Measurements from ENCODE around the gene HOXC11.

The HOXC11 gene

GRCh38 chr12:53998110-53998899 lies 25.4 kb downstream of the HOXC11 start:
- DNase-seq (ENCODE audit: low spot score): no peak

DNA sequence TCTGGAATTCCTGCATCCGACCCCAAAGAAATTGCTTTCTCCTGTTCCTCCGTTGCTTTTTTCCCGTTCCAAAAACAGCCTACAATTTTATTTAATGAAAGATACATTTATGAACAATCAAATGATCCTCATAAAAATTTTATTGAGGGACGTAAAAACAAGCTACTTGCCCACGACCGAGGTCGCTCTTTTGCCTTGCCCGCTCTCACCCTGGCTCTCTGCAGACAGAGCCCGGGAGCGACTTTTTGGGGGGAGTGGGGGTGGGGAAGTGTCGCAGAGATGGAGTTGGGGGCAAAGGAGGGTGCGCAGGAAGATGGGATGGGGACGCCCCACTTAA lies 25.9 kb downstream of the HOXC11 start:
- DNase-seq (ENCODE audit: low spot score): no peak

- no peak for DNase-seq (ENCODE audit: low spot score)
Measured at GRCh38 chr12:53999559-54000115, 26.7 kb downstream of the HOXC11 start.

GRCh38 chr12:54000116-54001114 lies 27.5 kb downstream of the HOXC11 start, which contains the start of gene HOXC9:
TSS of gene HOXC9 (plus strand) at chr12:54000161. CDS start at chr12:54000189, 28 bp downstream.
- DNase-seq (ENCODE audit: low spot score): no peak

DNA sequence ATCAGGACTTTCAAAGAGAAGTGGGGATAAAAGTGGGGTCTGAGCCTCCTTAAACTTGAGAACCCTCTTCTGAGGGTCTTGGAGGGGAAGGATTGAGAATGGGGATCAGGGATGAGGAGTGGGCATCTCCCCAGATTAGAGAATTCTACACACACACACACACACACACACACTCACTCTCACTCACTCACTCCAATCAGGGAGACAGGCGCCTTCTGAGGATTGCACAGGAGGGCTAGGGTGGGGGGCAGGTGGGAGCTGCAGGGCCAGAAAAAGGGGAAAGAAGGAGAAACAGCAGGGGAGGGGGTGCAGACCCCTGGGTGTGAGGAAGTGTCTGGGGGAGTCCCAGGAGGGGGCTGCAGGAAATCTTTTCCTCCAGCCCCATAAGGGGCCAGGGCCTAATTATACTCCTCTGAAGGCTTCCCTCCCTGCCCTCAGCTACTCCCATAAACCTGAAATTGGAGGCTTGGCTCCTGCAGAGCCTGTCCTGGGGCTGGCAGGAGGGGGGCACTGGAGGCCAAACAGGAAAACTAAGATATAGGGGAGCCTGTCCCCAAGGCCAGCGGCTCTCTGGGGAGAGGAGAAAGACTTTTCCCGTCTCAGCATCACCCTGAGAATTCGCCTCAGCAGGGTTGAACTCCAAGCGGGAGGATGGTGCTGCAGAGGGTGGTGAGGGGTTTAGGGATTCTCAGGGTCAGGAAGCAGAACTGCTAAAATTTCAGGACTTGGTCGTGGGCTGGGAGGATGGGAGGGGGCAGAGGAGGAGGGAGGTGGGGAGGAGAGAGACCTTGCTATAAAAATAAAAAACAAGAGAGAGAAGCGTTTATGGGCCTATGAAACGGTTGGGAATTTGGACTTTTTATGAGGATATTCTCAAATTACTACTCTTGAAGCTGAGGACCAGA lies 28.6 kb downstream of the HOXC11 start:
- no peak for DNase-seq (ENCODE audit: low spot score)

GRCh38 chr12:54002278-54002914 lies 29.5 kb downstream of the HOXC11 start:
- no peak for DNase-seq (ENCODE audit: low spot score)

DNA sequence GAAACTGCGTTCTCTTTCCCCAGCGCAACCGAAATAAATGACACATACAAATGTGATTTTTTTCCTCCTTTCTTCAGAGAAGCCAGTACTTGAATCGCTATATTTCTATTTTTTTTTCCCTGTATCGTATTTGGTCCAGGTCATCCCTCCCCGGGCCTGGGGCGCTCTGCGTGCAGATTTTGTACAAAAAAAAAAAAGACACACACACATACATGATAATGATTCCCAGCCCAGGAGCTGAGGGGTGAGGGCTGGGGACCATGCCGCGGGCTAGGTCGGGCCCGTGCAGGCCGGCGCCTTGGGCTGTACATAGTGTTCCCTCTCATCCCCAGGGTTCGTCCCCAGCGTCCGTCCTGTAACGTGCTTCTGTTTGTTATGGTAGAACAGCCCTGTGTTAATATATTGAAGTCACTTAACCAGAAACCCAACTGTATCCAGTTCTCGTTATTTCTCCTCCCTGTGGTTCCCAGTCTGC lies 30.0 kb downstream of the HOXC11 start:
- no peak for DNase-seq (ENCODE audit: low spot score)

DNA sequence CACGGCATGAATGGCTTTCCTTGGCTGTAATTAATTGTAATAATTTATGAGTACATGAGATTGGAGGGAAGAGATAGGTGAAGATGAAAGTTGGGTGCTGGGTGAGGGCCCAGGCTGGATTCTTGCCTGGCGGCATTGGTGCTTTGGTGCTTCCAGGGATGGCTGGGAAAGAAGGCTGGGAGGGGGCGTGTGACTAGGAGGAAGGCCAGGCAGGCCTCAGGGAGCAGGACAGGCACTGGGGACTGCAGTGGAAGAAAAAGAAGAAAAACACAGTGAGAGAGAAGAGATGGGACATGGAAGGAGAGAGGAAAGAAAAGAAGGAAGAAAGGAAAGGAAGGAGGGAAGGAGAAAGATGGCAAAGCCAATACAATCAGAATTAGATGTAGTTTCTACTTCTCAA lies 30.7 kb downstream of the HOXC11 start:
- DNase-seq (ENCODE audit: low spot score): no peak

GRCh38 chr12:54004063-54004840 lies 31.3 kb downstream of the HOXC11 start:
- DNase-seq (ENCODE audit: low spot score): peak; percentile 42

- no peak for DNase-seq (ENCODE audit: low spot score)
Measured at GRCh38 chr12:54004841-54005530, 32.1 kb downstream of the HOXC11 start.

DNA sequence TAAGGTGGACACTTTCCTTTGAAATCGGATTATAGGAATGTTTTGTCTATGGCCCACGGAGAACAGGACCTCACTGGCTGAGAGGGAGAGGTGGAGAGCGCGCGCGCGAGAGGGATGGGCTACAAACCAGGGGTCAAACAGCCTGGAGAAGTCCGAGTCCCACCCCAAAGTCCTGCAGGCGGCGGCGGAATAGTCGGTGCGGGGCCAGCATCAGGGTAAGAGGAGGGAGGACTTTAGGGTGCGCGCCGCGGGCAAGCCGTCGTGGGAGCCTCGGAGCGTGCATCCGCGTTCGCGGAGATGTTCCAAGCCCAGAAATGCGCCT lies 32.6 kb downstream of the HOXC11 start:
- DNase-seq (ENCODE audit: low spot score): no peak

DNA sequence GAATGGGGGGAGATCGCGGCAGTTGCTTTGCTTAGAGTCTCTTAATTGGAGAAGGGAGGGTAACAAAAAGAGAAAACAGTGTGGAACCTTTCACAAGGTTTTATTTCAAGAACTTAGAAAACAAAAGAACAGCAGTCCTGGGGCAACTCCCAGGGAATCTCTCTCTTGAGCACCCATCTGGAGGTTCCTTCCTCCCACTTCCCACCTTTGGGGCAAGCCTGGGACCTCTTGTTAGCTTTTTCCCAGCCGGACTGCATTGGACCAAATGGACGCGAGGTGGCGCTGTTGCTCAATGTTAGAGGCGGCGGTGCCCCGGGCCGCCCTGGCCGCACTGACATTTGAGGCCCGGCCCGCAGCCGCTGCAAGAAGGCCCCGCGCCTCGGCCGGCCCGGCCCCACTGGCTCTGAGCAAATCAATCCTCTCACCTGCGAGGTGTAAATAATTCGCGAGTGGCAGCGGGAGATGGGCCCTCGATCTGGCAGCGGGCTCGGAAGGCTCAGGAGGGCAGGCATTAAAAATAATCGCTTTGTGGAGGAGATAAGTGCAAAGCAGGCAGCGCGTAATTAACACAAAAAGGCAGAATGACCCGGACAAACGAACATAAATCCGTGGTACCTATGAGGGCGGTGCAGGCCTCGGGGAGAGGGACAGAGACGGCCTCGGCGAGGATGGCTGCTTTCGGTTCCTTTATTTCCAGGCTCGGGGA lies 33.1 kb downstream of the HOXC11 start:
- peak; percentile 75 for DNase-seq (ENCODE audit: low spot score)

GRCh38 chr12:54006559-54007220 lies 33.8 kb downstream of the HOXC11 start:
- no peak for DNase-seq (ENCODE audit: low spot score)

GRCh38 chr12:54007538-54008259 lies 34.8 kb downstream of the HOXC11 start:
- no peak for DNase-seq (ENCODE audit: low spot score)

GRCh38 chr12:54008260-54008552 lies 35.3 kb downstream of the HOXC11 start:
- DNase-seq (ENCODE audit: low spot score): no peak

DNA sequence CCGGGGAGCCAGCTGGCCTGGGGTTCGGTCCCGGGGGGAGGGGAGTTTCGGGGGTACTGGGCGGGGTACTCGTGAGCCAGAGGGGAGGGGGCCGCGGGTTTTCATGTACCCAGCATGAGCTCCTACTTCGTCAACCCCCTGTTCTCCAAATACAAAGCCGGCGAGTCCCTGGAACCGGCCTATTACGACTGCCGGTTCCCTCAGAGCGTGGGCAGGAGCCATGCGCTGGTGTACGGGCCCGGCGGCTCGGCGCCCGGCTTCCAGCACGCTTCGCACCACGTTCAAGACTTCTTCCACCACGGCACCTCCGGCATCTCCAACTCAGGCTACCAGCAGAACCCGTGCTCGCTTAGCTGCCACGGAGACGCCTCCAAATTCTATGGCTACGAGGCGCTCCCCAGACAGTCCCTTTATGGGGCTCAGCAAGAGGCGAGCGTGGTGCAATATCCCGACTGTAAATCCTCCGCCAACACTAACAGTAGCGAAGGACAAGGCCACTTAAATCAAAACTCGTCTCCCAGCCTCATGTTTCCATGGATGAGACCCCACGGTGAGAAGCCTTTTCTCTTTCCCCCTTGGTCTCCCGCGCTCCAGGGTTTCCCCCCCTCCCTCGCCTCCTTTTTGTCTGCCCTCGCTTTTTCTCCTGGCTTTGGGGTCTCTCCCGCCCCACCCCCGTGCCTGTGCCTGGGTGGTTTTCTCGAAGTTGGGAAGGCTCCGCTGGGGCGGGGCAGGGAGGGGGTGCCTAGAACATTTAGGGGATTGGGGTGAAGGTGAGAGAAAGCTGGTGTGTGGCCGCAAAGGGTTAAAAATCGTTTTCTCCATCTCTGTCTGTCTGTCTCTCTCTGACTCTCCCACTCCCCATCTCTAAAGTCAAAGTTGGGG lies 36.5 kb downstream of the HOXC11 start:
- DNase-seq (ENCODE audit: low spot score): peak; percentile 45
